Keratinocyte (primary cell): Measurements from ENCODE around the gene COQ9. TPM values are rescaled to one million over a fixed set of nuclear protein-coding genes. Genes with fewer than 3 reads are reported as not detected.

ENCODE experiments used
- DNase-seq: peaks from one replicate; pipeline ENCODE4 v3.0.0-alpha.2; 2011; ENCODE audit warnings: low read depth, missing footprints, low spot score
- FAIRE-seq: peaks from 2 replicates; lab custom pipeline; 2011; peaks lifted over from hg19 to GRCh38; lab: Jason Lieb, UNC
- H2AFZ ChIP-seq: 2 replicates; pipeline ENCODE4 v1.6.0; 2012; ENCODE audit warnings: low read length, control low read depth, inconsistent platforms; ENCODE audit not compliant: control insufficient read depth
- H3K27ac ChIP-seq: 2 replicates; pipeline ENCODE4 v1.5.1; 2011; ENCODE audit warnings: low read length; ENCODE audit not compliant: control insufficient read depth, insufficient read depth
- H3K27me3 ChIP-seq: 3 replicates; pipeline ENCODE4 v1.6.0; 2011; ENCODE audit warnings: low read length; ENCODE audit not compliant: control insufficient read depth, insufficient read depth; ENCODE audit errors: extremely low read depth
- H3K36me3 ChIP-seq, 2 experiments: 2 replicates in 1 of 2; 3 replicates in 1 of 2; pipeline ENCODE4 v1.5.1; 2011; ENCODE audit warnings: low read length in 2 of 2, mild to moderate bottlenecking in 1 of 2; ENCODE audit not compliant: control insufficient read depth in 2 of 2, insufficient read depth in 2 of 2; ENCODE audit errors: extremely low read depth in 1 of 2
- H3K4me1 ChIP-seq: 3 replicates; pipeline ENCODE4 v1.5.1; 2011; ENCODE audit warnings: low read length; ENCODE audit not compliant: control insufficient read depth, insufficient read depth; ENCODE audit errors: extremely low read depth
- H3K4me2 ChIP-seq: 3 replicates; pipeline ENCODE4 v1.6.0; 2011; ENCODE audit warnings: low read depth, low read length; ENCODE audit not compliant: control insufficient read depth, insufficient read depth; ENCODE audit errors: extremely low read depth
- H3K4me3 ChIP-seq, 3 experiments: fragments of 200-600 bp in 1 of 3; sonication (generic) in 1 of 3; 2 replicates in 2 of 3; 3 replicates in 1 of 3; pipeline ENCODE4 v1.5.1; 2011 to 2016; ENCODE audit warnings: low read length in 3 of 3, mild to moderate bottlenecking in 3 of 3, control low read depth in 2 of 3, inconsistent platforms in 1 of 3, low read depth in 1 of 3, mixed read lengths in 1 of 3, mixed run types in 1 of 3, moderate library complexity in 1 of 3; ENCODE audit not compliant: control insufficient read depth in 2 of 3, insufficient read depth in 2 of 3; ENCODE audit errors: extremely low read depth in 1 of 3
- H3K79me2 ChIP-seq: 2 replicates; pipeline ENCODE4 v1.6.0; 2012; ENCODE audit warnings: low read length; ENCODE audit not compliant: control insufficient read depth, insufficient read depth
- H3K9ac ChIP-seq: 3 replicates; pipeline ENCODE4 v1.6.0; 2011; ENCODE audit warnings: low read length; ENCODE audit not compliant: control insufficient read depth, insufficient read depth; ENCODE audit errors: extremely low read depth
- H3K9me1 ChIP-seq: 3 replicates; pipeline ENCODE4 v1.6.0; 2011; ENCODE audit warnings: low read length; ENCODE audit not compliant: control insufficient read depth, insufficient read depth; ENCODE audit errors: extremely low read depth
- H3K9me3 ChIP-seq: 2 replicates; pipeline ENCODE4 v1.5.1; 2012; ENCODE audit warnings: low read depth, low read length; ENCODE audit not compliant: control insufficient read depth
- H4K20me1 ChIP-seq: 3 replicates; pipeline ENCODE4 v1.6.0; 2011; ENCODE audit warnings: low read length; ENCODE audit not compliant: control insufficient read depth, insufficient read depth; ENCODE audit errors: extremely low read depth
- CTCF ChIP-seq, 3 experiments: IDR thresholded peaks in 1 of 3; conservative IDR thresholded peaks in 1 of 3; optimal IDR thresholded peaks in 1 of 3; 2 replicates in 2 of 3; 3 replicates in 1 of 3; pipeline versions ENCODE3 to v1.5.1; 2011; ENCODE audit warnings: low read length in 3 of 3, mild to moderate bottlenecking in 3 of 3, moderate library complexity in 2 of 3, control low read depth in 1 of 3, inconsistent platforms in 1 of 3; ENCODE audit not compliant: insufficient read depth in 2 of 3; ENCODE audit errors: extremely low read depth in 1 of 3
- EZH2 ChIP-seq: IDR thresholded peaks from one replicate; pipeline ENCODE4 v1.6.1; 2012; ENCODE audit warnings: inconsistent platforms, mild to moderate bottlenecking, low read length, moderate library complexity
- dilution Hi-C: fragments of 300-500 bp; cut with MboI; formaldehyde crosslinking; loops from one replicate; pipeline ENCODE4 v1.7.0; 2020; ENCODE audit warnings: low sequenced_read_pairs; ENCODE audit not compliant: extremely low pct_ligation_motif_present
- polyA plus RNA-seq, 5 experiments: library from polyadenylated mRNA; depleted of rRNA in 3 of 5; stranded (reverse) in 3 of 5; stranded (forward) in 1 of 5; unstranded in 1 of 5; fragments of >200 nt; gene quantifications; 1 replicate in 1 of 5; 2 replicates in 3 of 5; 3 replicates in 1 of 5; pipeline versions ENCODE4 v1.2.1 to v1.2.3, GENCODE V29; 2011 to 2012; ENCODE audit warnings: missing spikeins in 2 of 5, low read depth in 1 of 5, low replicate concordance in 1 of 5

COQ9 gene
- polyA plus RNA-seq, 1 donor (not counting 4 experiments of a cell fraction or from before 2014, with no cell fraction given), result 62.8 TPM

GRCh38 chr16:57471852-57472664 is 24.8 kb downstream of the COQ9 start:
- Histone ChIP-seq H3K4me3 (no peak overlapping the region), H3K27me3 (no peaks in the 10 kb centered on the region), H3K9me3 (no peaks in the 10 kb centered on the region), H4K20me1 (no peaks in the 10 kb centered on the region), H3K4me1 (no peaks in the 10 kb centered on the region), H2AFZ (no peak overlapping the region), H3K79me2 (no peaks in the 10 kb centered on the region), H3K9ac (no peak overlapping the region), H3K36me3 (peaks cover 30 to 39% of the 10 kb centered on the region in 2 experiments), H3K27ac (no peak overlapping the region), H3K9me1 (no peaks in the 10 kb centered on the region), H3K4me2 (no peak overlapping the region)
- dilution Hi-C loops, result no loop called here
- no peak for DNase-seq
- no peak for FAIRE-seq
- TF ChIP-seq EZH2 (no peak), CTCF (optimal IDR thresholded peaks at IDR 0.05 in 1 of 3, IDR thresholded peaks at IDR 0.05 in 1 of 3, conservative IDR thresholded peaks at IDR 0.05 in 1 of 3; ENCODE audit: extremely low read depth in 1 of 3, insufficient read depth in 2 of 3, low read length in 3 of 3) (no peak)

GRCh38 chr16:57472665-57473060 is 25.4 kb downstream of the COQ9 start:
- no peak for TF ChIP-seq CTCF (optimal IDR thresholded peaks at IDR 0.05 in 1 of 3, IDR thresholded peaks at IDR 0.05 in 1 of 3, conservative IDR thresholded peaks at IDR 0.05 in 1 of 3; ENCODE audit: extremely low read depth in 1 of 3, insufficient read depth in 2 of 3, low read length in 3 of 3)
- TF ChIP-seq EZH2, result no peak

More at GRCh38 chr16:57472665-57473060, 25.4 kb downstream of the COQ9 start:
- no peaks in the 10 kb centered on the region for H3K27me3 ChIP-seq
- FAIRE-seq (no peak), DNase-seq (no peak)
- H3K4me2 ChIP-seq, result no peak overlapping the region
- H2AFZ ChIP-seq, result no peak overlapping the region
- H3K9ac ChIP-seq, result no peak overlapping the region
- H3K79me2 ChIP-seq, result no peaks in the 10 kb centered on the region
- dilution Hi-C loops, result no loop called here
- H3K9me3 ChIP-seq, result no peaks in the 10 kb centered on the region
- H3K36me3 ChIP-seq, result peaks cover 30 to 41% of the 10 kb centered on the region in 2 experiments
- H3K4me3 ChIP-seq, result no peak overlapping the region
- no peaks in the 10 kb centered on the region for H3K9me1 ChIP-seq
- no peak overlapping the region for H3K27ac ChIP-seq
- H3K4me1 ChIP-seq, result no peaks in the 10 kb centered on the region
- H4K20me1 ChIP-seq, result no peaks in the 10 kb centered on the region
